Measurements from ENCODE around the gene NEURL4. TPM values are rescaled to one million over a fixed set of nuclear protein-coding genes. Genes with fewer than 3 reads are reported as not detected.

The NEURL4 gene
- total RNA-seq, 2 donors from 2014 or later, result 15.7 to 36.0 TPM

GRCh38 chr17:7348478-7349242 lies 19.5 kb upstream of the NEURL4 start:
- DNase-seq (ENCODE audit: low spot score), result no peak
- H3K27ac ChIP-seq, result no peak overlapping the region
- 65% methylated on average over 19 of the region's 19 CpGs for WGBS
- no peak overlapping the region for H3K4me3 ChIP-seq
- H3K27me3 ChIP-seq (replicated peaks; ENCODE audit: insufficient read depth), result no peaks in the 10 kb centered on the region
- peaks cover 7% of the 10 kb centered on the region for H3K4me1 ChIP-seq (replicated peaks)
- no peak for TF ChIP-seq CTCF (IDR thresholded peaks at IDR 0.05)
- TF ChIP-seq POLR2AphosphoS5 (IDR thresholded peaks at IDR 0.05), result no peak
- no peak for TF ChIP-seq POLR2A (IDR thresholded peaks at IDR 0.05)
- H3K9me3 ChIP-seq, result no peaks in the 10 kb centered on the region
- intact Hi-C loops (cut with DNase I), result loop anchor here (5.0 kb wide), 1 partner anchor 494 kb away; no protein-coding TSS in a partner anchor
- H3K36me3 ChIP-seq, result no peaks in the 10 kb centered on the region

- no peak for DNase-seq (ENCODE audit: low spot score)
- WGBS, result 71% methylated on average over 19 of the region's 19 CpGs
- Histone ChIP-seq H3K27ac (no peak overlapping the region), H3K4me1 (replicated peaks) (peaks cover 5% of the 10 kb centered on the region), H3K9me3 (no peaks in the 10 kb centered on the region), H3K27me3 (replicated peaks; ENCODE audit: insufficient read depth) (no peaks in the 10 kb centered on the region), H3K36me3 (no peaks in the 10 kb centered on the region), H3K4me3 (no peak overlapping the region)
- no peak for TF ChIP-seq CTCF (IDR thresholded peaks at IDR 0.05)
- no peak for TF ChIP-seq POLR2AphosphoS5 (IDR thresholded peaks at IDR 0.05)
- TF ChIP-seq POLR2A (IDR thresholded peaks at IDR 0.05), result no peak
- intact Hi-C loops (cut with DNase I), result loop anchor here (5.0 kb wide), 1 partner anchor 494 kb away; no protein-coding TSS in a partner anchor
Observed at GRCh38 chr17:7347630-7348477, 18.7 kb upstream of the NEURL4 start.

GRCh38 chr17:7346761-7347614 lies 17.9 kb upstream of the NEURL4 start:
- no peak for DNase-seq (ENCODE audit: low spot score)
- Histone ChIP-seq H3K4me1 (replicated peaks) (peaks cover 5% of the 10 kb centered on the region), H3K36me3 (no peaks in the 10 kb centered on the region), H3K9me3 (no peaks in the 10 kb centered on the region), H3K27ac (no peak overlapping the region), H3K4me3 (no peak overlapping the region), H3K27me3 (replicated peaks; ENCODE audit: insufficient read depth) (no peaks in the 10 kb centered on the region)
- TF ChIP-seq POLR2AphosphoS5 (IDR thresholded peaks at IDR 0.05) (no peak), CTCF (IDR thresholded peaks at IDR 0.05) (no peak), POLR2A (IDR thresholded peaks at IDR 0.05) (no peak)
- 77% methylated on average over 18 of the region's 18 CpGs for WGBS
- intact Hi-C loops (cut with DNase I), result loop anchor here (5.0 kb wide), 1 partner anchor 495 kb away; no protein-coding TSS in a partner anchor

GRCh38 chr17:7343250-7343649 lies 14.1 kb upstream of the NEURL4 start:
- no peak overlapping the region for H3K4me3 ChIP-seq
- no peaks in the 10 kb centered on the region for H3K27me3 ChIP-seq (replicated peaks; ENCODE audit: insufficient read depth)
- no peaks in the 10 kb centered on the region for H3K9me3 ChIP-seq
- no peak for TF ChIP-seq POLR2A (IDR thresholded peaks at IDR 0.05)
- H3K27ac ChIP-seq, result no peak overlapping the region
- intact Hi-C loops (cut with DNase I), result no loop called here
- 69% methylated on average over 15 of the region's 15 CpGs for WGBS
- H3K36me3 ChIP-seq, result no peaks in the 10 kb centered on the region
- no peak for DNase-seq (ENCODE audit: low spot score)
- no peaks in the 10 kb centered on the region for H3K4me1 ChIP-seq (replicated peaks)

GRCh38 chr17:7341842-7342241 lies 12.7 kb upstream of the NEURL4 start:
- Histone ChIP-seq H3K4me3 (no peak overlapping the region), H3K27ac (no peak overlapping the region), H3K27me3 (replicated peaks; ENCODE audit: insufficient read depth) (no peaks in the 10 kb centered on the region), H3K36me3 (no peaks in the 10 kb centered on the region), H3K4me1 (replicated peaks) (no peaks in the 10 kb centered on the region), H3K9me3 (no peaks in the 10 kb centered on the region)
- TF ChIP-seq CTCF (IDR thresholded peaks at IDR 0.05), result no peak
- TF ChIP-seq POLR2A (IDR thresholded peaks at IDR 0.05), result no peak
- no peak for TF ChIP-seq POLR2AphosphoS5 (IDR thresholded peaks at IDR 0.05)
- WGBS, result 93% methylated on average over 13 of the region's 13 CpGs
- intact Hi-C loops (cut with DNase I), result no loop called here
- no peak for DNase-seq (ENCODE audit: low spot score)

Data from prostate gland (tissue), 2 donors.